Dermis blood vessel endothelial cell (primary cell): ENCODE results near the gene CYLD. TPM values are rescaled to one million over a fixed set of nuclear protein-coding genes. Genes with fewer than 3 reads are reported as not detected.

Source experiments
- DNase-seq: peaks from one replicate; pipeline ENCODE4 v3.0.0; 2010
- total RNA-seq: library from RNA; depleted of rRNA; stranded (reverse); fragments of >200 nt; gene quantifications from 2 replicates; pipeline ENCODE4 v1.2.3, GENCODE V29; 2014

CYLD gene
- total RNA-seq, 1 donor from 2014 or later, result 59.1 TPM

GRCh38 chr16:50848755-50849514 lies 107.0 kb downstream of the CYLD start:
- DNase-seq, result no peak

Other genes starting within 250 kb of the CYLD start
- gene NKD1, start 193.7 kb upstream of the CYLD start, total RNA-seq, result 0.14 TPM in 1 of 2 replicates, not detected in the other
- 0.34 and 0.70 TPM in 2 replicates for gene SNX20, start 60.8 kb upstream of the CYLD start, total RNA-seq
- 0.51 and 1.6 TPM in 2 replicates for gene NOD2, start 48.5 kb upstream of the CYLD start, total RNA-seq